Kidney capillary endothelial cell (primary cell): ENCODE data around the gene OR13F1.
"Not testable (repeated sequence)": the region's sequence is repeated elsewhere in the genome, so short reads cannot be mapped to it uniquely, and the experiment has no call there.

ENCODE experiments used
- DNase-seq: peaks from one replicate; pipeline ENCODE4 v3.0.0-alpha.2; 2018; ENCODE audit warnings: low spot score

Gene OR13F1

DNA sequence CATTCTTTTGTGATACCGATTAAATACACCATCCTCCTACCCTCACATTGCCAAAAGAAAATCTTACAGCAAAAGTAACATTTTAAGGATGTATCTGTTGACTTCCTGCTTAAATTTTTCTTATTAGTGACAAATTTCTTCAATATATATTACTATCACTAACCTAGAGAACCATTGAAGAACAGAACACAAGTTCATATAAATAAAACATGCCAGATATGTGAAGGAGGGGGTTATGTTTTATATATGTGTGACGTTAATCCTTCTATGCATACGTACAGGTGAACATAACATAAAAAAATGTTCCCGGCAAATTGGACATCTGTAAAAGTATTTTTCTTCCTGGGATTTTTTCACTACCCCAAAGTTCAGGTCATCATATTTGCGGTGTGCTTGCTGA is at the start of gene OR13F1:
TSS of gene OR13F1 (plus strand) at position 301 of the 400 bp plus-strand sequence. CDS start at position 301, 0 bp downstream.
- no peak for DNase-seq

DNA sequence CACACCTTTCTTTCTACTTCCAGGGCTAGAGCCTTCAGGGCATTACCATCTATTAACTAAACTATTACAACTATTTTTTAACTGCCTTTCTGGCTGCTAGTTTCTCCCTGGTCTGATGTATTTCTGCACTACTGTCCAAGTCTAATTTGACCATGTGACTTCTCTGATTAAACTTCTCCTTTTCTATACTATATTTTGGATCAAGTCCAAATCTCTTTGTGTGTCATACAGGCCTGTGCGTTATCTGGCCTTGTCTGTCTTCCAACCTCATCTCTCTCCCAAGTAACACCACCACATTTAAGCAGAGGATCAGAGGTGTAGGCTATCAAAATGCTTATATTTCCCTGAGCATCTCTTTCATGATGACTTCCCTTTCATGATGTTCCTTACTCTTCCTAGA is 47.2 kb upstream of the OR13F1 start:
- DNase-seq, result no peak

DNA sequence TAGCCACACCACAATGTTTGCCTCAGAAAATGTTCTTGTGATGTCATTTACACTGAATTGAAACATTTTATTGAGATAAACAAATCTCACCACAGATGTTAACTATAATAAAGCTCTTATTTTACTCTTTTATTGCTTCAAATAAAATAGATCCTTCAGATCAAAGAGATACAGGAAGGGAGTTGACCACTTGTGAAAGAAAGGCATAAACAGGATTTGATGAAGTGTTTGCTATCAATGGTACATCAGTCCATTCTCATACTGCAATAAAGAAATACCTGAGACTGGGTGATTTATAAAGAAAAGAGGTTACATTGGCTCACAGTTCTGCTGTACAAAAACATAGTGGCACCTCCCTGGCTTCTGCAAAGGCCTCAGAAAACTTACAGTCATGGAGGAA is 40.2 kb upstream of the OR13F1 start:
- DNase-seq, result no peak

DNA sequence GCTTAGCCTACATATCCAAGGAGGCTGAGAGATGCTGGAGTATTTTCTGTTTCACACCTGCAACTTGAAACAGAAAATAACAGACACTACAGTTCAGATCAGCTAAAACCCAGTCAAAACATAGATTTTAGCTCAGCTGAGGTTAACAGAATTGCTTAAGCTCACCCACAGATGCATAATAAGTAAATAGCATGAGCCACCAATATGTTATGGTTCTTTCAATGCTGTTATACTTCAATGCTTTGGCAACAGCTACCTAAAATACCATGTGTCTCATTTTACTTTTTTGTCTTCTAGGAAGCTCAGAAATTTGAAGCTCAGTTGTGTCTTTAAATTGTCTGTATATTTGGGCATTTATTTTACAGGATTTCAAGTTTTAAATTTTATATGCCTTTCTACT is 35.8 kb upstream of the OR13F1 start:
- DNase-seq, result no peak

DNA sequence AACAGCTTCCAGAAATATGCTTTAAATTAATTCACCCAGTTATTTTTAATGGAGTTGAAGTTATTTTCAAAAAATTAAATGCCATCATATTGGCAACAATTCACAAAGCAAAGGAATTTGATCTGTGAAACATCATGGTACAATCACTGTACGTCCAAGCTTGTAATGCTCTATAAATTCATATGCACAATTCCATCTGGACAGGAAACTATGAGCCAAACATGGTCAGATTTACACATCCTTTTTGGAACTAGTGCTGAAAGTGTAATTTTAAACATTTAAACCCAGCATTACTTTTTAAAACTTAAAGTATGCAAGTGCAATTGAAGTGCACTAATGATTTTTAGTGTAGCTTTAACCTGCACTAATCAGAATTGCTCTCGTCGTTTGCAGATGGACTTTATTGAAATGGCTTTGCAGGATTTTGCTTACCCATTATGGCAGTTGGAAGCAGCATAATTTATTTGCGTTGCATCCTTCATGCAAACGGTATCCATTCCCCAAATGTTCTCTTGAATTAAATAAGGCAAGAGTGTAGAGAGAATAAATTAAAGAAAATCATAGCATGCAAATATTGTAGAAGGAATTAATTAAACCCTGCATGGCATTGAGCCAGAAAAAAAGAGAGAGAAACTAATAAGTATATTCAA is 21.0 kb upstream of the OR13F1 start:
- DNase-seq, result no peak

DNA sequence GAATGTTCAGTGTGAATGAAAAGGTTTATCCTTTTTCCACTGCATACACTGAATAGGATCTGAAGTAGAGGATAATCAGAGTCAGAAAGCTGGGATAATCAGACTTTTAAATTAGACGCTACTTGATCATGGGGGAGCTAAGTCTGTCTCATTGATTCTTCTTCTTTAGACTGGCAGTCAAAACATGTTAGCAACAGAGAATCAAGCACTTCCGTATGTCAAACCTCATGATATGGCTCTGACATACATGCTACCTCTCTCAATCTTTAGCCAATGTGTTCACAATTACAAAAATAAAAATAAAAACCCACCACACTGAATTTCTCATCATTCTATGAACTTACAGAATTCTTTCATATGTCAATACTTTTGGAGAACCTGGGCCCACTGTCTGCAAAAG is 19.0 kb upstream of the OR13F1 start:
- no peak for DNase-seq

- no peak for DNase-seq
Observed at GRCh38 chr9:104494808-104495207, 9.3 kb upstream of the OR13F1 start.

DNA sequence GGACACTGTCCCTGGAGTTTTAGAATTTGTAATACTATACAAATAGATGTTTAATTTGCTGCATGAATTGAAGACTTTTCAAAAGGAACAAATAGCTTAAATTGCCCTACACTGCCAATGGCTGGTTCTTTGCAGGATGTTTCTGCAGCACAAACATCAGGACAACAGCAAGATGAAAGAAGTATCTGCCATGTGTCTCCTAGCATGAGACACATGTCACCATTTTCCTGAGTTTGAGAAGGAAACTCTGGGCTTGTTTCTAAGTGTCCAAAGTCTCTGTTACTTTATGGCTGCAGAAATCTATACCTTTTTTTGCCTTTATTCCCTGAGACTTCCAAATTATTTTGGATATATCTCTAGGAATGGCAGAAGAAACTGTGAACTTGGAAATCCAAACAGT is 623 bp upstream of the OR13F1 start:
- DNase-seq, result no peak

DNA sequence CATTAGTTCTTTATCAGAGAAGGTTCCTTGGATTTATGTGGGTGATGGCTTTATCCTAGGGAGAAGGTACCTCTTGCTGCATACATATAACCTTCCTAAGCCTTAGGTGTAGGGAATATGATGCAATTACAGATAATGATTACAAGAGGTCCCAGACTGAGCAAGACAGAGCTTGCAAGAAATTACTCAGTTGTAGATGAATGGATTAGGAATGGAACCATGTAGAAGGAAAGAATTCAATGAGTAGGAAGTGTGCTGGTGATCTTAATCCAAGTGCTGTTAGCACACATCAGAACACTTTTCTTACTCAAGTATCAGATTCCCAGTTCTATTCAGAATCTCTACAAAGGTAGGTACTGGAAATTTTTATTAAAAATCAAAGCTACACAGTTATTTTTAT is 2.5 kb downstream of the OR13F1 start:
- DNase-seq, result no peak

DNA sequence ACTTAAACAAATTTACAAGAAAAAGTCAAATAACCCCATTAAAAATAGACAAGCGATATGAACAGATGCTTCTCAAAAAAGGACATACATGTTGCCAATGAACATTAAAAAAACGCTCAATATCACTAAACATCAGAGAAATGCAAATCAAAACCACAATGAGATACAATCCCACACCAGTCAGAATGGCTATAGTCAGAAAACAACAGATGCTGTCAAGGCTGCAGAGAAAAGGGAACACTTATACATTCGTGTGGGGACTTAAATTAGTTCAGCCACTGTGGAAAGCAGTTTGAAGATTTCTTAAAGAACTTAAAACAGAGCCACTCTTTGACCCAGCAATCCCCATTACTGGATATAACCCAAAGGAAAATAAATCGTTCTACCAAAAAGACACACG is 10.8 kb downstream of the OR13F1 start:
- DNase-seq, result no peak

DNA sequence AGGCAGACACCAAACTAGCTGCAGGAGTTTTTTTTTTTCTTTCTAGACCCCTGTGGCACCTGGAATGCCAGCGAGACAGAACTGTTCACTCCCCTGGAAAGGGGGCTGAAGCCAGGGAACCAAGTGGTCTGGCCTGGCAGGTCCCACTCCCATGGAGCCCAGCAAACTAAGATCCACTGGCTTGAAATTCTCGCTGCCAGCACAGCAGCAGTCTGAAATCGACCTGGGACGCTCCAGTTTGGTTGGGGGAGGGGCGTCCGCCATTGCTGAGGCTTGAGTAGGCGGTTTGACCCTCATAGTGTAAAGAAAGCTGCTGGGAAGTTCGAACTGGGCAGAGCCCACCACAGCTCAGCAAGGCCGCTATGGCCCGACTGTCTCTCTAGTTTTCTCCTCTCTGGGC is 16.2 kb downstream of the OR13F1 start:
- not testable (repeated sequence) for DNase-seq

DNA sequence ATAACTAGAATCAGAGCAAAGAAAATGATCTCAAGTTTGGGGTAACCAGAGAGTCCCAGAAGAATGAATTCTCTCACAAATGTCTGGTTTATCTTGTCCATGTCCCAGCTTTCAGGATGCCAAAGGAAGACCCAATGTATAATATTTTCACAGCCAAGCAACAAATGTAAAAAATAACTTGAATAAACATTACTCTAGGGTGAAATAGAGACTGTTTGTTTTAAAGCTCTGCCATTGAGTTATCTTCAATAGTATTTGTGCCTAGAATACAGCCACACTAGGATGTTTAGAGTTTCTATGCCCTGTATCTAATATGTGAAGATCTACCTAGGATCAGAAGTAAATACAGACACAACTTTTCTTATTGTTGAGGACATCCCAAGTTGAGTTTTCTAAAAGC is 23.0 kb downstream of the OR13F1 start, which contains the start of gene OR13C4:
TSS of gene OR13C4 (minus strand) at position 101 of the 400 bp plus-strand sequence. CDS start at position 101, 0 bp downstream.
- DNase-seq, result no peak

DNA sequence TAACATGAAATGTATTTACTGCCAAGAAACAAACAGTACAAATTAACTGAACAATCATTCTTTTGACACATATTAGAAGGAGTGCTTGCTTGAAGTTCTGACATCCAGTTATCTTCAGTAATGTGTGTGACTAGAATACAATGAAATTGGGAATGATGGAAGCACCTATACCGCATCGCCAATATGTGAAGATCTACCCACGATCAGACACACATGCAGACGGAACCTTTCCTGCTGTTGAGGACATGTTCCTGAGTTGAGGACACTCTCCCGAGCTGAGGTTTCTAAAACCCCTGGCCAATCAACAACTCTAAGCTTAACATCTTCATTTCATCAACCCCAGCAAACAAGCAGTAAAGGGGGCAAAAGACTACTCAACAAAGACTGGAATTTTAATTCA is 32.7 kb downstream of the OR13F1 start, which contains the start of gene OR13C3:
TSS of gene OR13C3 (minus strand) at position 101 of the 400 bp plus-strand sequence. CDS start 133 bp downstream, outside the sequence.
- no peak for DNase-seq

GRCh38 chr9:104539275-104539674 is 35.2 kb downstream of the OR13F1 start:
- no peak for DNase-seq

GRCh38 chr9:104544644-104545043 is 40.6 kb downstream of the OR13F1 start:
- DNase-seq, result no peak

GRCh38 chr9:104553261-104553660 is 49.2 kb downstream of the OR13F1 start:
- no peak for DNase-seq
